D721Med (cell line): ENCODE results near the gene STARD13.

ENCODE experiments used
- DNase-seq: peaks from one replicate; pipeline ENCODE4 v3.0.0; 2011; ENCODE audit warnings: low spot score; ENCODE audit not compliant: insufficient read length
- FAIRE-seq: peaks from 2 replicates; lab custom pipeline; 2011; peaks lifted over from hg19 to GRCh38; lab: Jason Lieb, UNC
- CTCF ChIP-seq: IDR thresholded peaks from 2 replicates; pipeline ENCODE4 v1.5.1; 2012; ENCODE audit warnings: mild to moderate bottlenecking, control low read depth; ENCODE audit not compliant: insufficient read depth; ENCODE audit errors: missing control alignments

The STARD13 gene

GRCh38 chr13:33262062-33262487 lies 23.5 kb downstream of the STARD13 start:
- DNase-seq: no peak
- no peak for TF ChIP-seq CTCF
- FAIRE-seq: no peak

- DNase-seq: no peak
- TF ChIP-seq CTCF: no peak
- no peak for FAIRE-seq
These were observed 24.0 kb downstream of the STARD13 start for GRCh38 chr13:33261387-33262061.

DNA sequence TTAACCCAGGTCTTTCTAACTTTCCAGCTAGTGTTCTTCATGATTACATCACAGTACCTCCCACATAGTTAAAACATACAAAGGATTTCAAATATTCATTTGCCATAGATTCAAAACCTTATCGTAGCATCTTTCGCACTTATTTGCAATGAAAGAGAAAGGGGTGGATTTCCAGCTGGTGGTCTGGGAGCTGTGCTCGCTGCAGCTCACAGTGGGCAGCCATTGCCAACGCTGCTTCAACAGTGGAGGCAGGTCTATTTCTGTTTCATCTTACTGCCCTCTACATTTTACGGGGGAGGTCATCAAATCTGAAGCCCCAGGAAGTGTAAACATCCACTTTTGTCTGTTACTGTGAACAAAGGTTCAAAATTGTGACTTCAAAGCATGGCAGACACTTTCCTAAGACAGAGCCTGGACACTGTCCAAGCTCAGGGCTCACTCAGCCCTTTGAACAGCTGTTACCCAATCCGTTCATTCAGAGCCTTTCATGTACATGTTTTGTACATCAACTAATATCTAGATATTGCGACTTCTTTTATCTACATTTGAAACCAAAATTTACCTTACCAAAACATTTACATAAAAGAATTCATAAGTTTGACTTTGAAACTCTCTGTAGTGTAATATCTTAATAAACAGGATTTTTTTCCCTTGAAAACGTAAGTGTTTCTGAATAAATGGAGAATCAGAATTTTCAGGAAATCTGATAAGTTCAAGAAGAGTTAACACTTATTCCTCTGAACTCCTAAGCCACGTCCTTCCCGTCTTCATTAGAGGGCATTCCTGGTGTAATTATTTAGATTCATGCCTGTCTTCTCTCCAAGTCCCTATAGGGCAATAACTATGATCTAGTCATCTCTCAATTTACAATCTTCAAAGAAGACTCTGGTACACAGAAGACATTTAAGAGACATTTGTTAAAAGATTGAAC lies 25.1 kb downstream of the STARD13 start:
- FAIRE-seq: no peak
- no peak for DNase-seq
- no peak for TF ChIP-seq CTCF

GRCh38 chr13:33259296-33259695 lies 26.3 kb downstream of the STARD13 start:
- no peak for TF ChIP-seq CTCF
- no peak for DNase-seq
- no peak for FAIRE-seq

- DNase-seq (no peak), FAIRE-seq (no peak)
- TF ChIP-seq CTCF: no peak
These were observed 26.8 kb downstream of the STARD13 start for GRCh38 chr13:33258808-33259193.

DNA sequence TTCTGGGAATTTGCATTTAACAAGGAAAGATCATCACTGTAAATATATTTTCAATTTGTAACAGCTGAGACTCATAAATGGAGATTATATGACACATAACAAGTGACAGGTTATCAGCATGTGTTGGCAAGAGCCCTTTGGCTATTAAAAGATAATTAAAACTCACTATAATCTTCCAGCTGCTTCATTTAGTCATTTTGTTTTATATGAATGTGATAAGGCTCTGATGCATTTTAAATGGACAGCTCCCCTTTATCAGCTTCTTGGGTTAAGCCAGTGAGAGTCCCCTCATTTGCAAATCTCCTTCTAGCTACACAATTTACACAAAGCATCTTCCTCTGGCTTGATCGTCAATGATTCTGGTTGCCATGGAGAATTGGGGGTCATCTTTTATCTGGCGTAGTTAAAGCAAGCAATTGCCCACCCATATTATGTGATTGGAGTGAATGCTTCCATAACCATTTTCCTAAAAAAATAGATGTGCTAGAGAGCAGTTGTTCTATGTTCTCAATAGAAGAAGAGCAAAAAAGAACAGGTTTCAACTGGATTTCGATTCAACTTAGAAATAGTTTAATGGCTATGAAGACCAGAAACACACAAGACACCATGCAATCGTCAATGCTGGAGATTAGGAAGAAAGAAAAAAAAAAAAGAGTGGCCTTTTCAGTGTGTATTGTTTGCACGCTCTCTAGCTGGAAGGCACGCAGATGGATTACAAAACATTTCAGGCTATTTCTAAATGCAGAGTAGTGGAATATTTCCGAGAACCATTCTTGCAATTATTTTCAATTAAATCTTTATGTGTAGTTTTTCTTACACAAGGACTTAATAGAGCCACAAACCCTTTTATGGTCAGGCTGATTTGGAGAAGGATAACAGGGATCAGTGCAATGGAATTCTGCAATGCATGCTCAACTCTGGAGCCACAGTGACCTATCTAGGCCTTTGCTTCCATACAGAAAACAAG lies 27.4 kb downstream of the STARD13 start:
- DNase-seq: no peak

More for the DNA sequence above, 27.4 kb downstream of the STARD13 start:
- no peak for FAIRE-seq
- TF ChIP-seq CTCF: no peak
